Small intestine (tissue), 7 donors: ENCODE results near the gene CYB561A3. TPM values are rescaled to one million over a fixed set of nuclear protein-coding genes. Genes with fewer than 3 reads are reported as not detected.

ENCODE experiments used
- DNase-seq, 2 donors: peaks; one replicate each; pipeline versions ENCODE4 v3.0.0 to v3.0.0-alpha.2; 2013
- FAIRE-seq: peaks from 2 replicates; lab custom pipeline; 2012; peaks lifted over from hg19 to GRCh38; lab: Jason Lieb, UNC
- H3K27ac ChIP-seq, 3 donors: one replicate each; pipeline ENCODE4 v1.5.1; 2013; ENCODE audit warnings: low read length in 2 of 3, mild to moderate bottlenecking in 2 of 3, control low read depth in 1 of 3, inconsistent platforms in 1 of 3, low read depth in 1 of 3, moderate library complexity in 1 of 3
- H3K27me3 ChIP-seq, 3 donors: one replicate each; pipeline ENCODE4 v1.6.1; 2013; ENCODE audit warnings: low read length in 3 of 3, inconsistent platforms in 1 of 3; ENCODE audit not compliant: control insufficient read depth in 3 of 3, insufficient read depth in 3 of 3
- H3K36me3 ChIP-seq, 3 donors: one replicate each; pipeline ENCODE4 v1.6.1; 2013; ENCODE audit warnings: low read length in 3 of 3, inconsistent platforms in 1 of 3, low read depth in 1 of 3, mild to moderate bottlenecking in 1 of 3, moderate library complexity in 1 of 3; ENCODE audit not compliant: control insufficient read depth in 3 of 3, insufficient read depth in 2 of 3
- H3K4me1 ChIP-seq, 3 donors: one replicate each; pipeline ENCODE4 v1.6.1; 2013; ENCODE audit warnings: low read length in 2 of 3, inconsistent platforms in 1 of 3, low read depth in 1 of 3, mild to moderate bottlenecking in 1 of 3, moderate library complexity in 1 of 3; ENCODE audit not compliant: control insufficient read depth in 3 of 3, insufficient read depth in 2 of 3
- H3K4me3 ChIP-seq, 3 donors: one replicate each; pipeline ENCODE4 v1.5.1; 2013; ENCODE audit warnings: low read length in 3 of 3, control low read depth in 1 of 3, inconsistent platforms in 1 of 3, low read depth in 1 of 3, mild to moderate bottlenecking in 1 of 3, moderate library complexity in 1 of 3
- H3K9me3 ChIP-seq, 2 donors: one replicate each; pipeline ENCODE4 v1.6.1; 2013; ENCODE audit warnings: low read depth in 1 of 2, low read length in 1 of 2; ENCODE audit not compliant: control insufficient read depth in 2 of 2, insufficient read depth in 1 of 2
- WGBS, 3 donors: extraction: QIAGEN DNeasy Blood & Tissue Kit; methylation state at CpG; one replicate each; pipeline ENCODE4 v1.1.7; 2013; 5-methylcytosine and 5-hydroxymethylcytosine counted together
- polyA plus RNA-seq, 4 donors: library from polyadenylated mRNA; stranded (reverse) in 3 of 4; unstranded in 1 of 4; fragments of 200-250 nt in 3 of 4; fragments of 120-200 nt in 1 of 4; gene quantifications; one replicate each; pipeline versions ENCODE4 v1.2.1 to v1.2.3, GENCODE V29; 2013
- donor health status: healthy with polysubstance abuse.
- donor health status: control.
- donor health status: control.
- donor health status: Bipolar disorder and iron deficiency.
- donor health status: healthy.

The CYB561A3 gene
- polyA plus RNA-seq, 4 donors: 30.8 to 48.4 (median 32.0) TPM

DNA sequence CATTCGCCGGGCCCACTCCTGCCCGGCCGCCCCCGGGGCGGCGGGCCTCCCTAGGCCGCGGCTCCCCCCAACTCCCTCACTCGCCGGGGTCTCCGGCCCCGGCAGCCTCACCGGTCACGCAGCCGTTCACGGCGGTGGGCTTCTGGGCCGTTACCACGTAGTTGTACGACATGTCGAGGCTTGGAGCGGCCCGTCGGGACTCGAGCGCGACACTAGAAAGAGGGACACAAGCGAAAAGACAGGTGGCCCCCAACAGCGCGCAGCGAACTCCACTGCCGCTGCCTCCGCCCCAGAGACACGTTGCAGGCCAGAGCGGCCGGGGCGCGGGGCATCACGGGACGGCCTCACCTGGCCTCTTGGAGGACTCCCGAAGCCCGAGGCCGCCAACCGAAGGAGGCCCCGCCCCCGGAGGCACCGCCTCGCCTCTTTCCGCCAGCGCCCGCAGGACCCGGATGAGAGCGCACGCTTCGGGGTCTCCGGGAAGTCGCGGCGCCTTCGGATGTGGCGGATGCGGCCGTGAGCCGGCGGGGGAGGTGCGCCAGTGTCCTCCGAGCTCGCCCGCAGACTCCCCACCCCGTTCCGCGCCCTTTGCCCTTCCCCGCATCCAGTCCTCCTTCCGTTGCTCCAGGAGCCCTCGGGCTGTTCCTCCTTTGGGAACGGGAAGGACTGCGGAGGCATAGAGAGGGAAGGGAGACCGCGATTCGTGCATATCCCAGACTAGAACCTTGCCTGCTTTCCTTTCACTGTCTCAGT, 28.7 kb downstream of the CYB561A3 start, which contains the start of the genes DDB1 and TKFC:
DDB1 (minus strand) TSS at position 309 of the 753 bp plus-strand sequence; CDS start at position 172, 137 bp downstream.
TKFC (plus strand) TSS at position 432 of the 753 bp plus-strand sequence. CDS start 1,501 bp downstream, outside the sequence.
- Histone ChIP-seq H3K27me3 (no peaks in the 10 kb centered on the region), H3K4me3 (peak within 1 kb of the TSS; percentile 72 to 99 (median 90)), H3K36me3 (peaks cover 8 to 37% (median 9%) of the 10 kb centered on the region in 3 donors), H3K9me3 (no peaks in the 10 kb centered on the region), H3K27ac (peak within 1 kb of the TSS; percentile 84 to 94 (median 91)), H3K4me1 (peaks cover 6 to 31% (median 7%) of the 10 kb centered on the region in 3 donors)
- WGBS, 3 donors: 0% methylated on average over 75 to 80 of the region's 81 CpGs
- DNase-seq (peak; percentile 93 to 97), FAIRE-seq (no peak)

- H3K36me3 ChIP-seq: peaks cover 8 to 31% (median 8%) of the 10 kb centered on the region in 3 donors
- FAIRE-seq (no peak), DNase-seq (peak; percentile 13 to 35)
- peaks cover 6 to 31% (median 7%) of the 10 kb centered on the region in 3 donors for H3K4me1 ChIP-seq
- WGBS, 3 donors: 0% methylated on average over 23 to 24 of the region's 24 CpGs
- H3K4me3 ChIP-seq: peak overlapping the region; percentile 72 to 99 (median 90)
- no peaks in the 10 kb centered on the region for H3K27me3 ChIP-seq
- H3K27ac ChIP-seq: peak overlapping the region; percentile 84 to 94 (median 91)
- H3K9me3 ChIP-seq: no peaks in the 10 kb centered on the region
Measured at GRCh38 chr11:61332281-61332796, 29.3 kb downstream of the CYB561A3 start.

GRCh38 chr11:61331651-61332050, 30.0 kb downstream of the CYB561A3 start:
- no peak for FAIRE-seq
- H3K36me3 ChIP-seq: peaks cover 8 to 31% (median 10%) of the 10 kb centered on the region in 3 donors
- 51 to 63% (median 62%) methylated on average over 6 of the region's 6 CpGs for whole genome bisulfite sequencing, 3 donors

DNA sequence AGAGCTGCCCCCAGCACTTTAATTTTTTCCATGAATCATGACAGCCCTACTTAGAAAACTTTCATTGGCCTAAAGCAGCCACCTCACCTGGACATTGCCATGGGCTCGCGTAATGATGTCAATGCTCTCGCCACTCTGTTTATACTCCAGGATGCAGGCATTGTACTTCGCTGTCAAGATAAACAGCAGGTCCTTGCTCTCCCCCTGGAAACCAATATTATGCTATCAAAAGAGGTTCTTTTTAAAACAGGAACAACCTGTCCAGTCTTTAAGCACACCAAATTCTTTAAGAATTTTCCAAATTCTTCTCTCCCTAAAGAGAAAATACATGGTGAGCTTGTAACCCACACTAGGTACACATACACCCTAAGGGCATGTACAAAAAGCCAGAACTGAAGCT, 31.8 kb downstream of the CYB561A3 start:
- 88 to 98% (median 91%) methylated on average over 4 of the region's 4 CpGs for WGBS, 3 donors
- Histone ChIP-seq H3K36me3 (peaks cover 10 to 35% (median 16%) of the 10 kb centered on the region in 3 donors), H3K27me3 (no peaks in the 10 kb centered on the region), H3K9me3 (no peaks in the 10 kb centered on the region), H3K27ac (no peak overlapping the region), H3K4me1 (peaks cover 4 to 12% (median 7%) of the 10 kb centered on the region in 3 donors), H3K4me3 (no peak overlapping the region)
- DNase-seq (no peak), FAIRE-seq (no peak)

More at GRCh38 chr11:61331651-61332050, 30.0 kb downstream of the CYB561A3 start:
- H3K27ac ChIP-seq: no peak overlapping the region
- peak in 1 of 2 donors; percentile 9 for DNase-seq
- H3K9me3 ChIP-seq: no peaks in the 10 kb centered on the region
- no peaks in the 10 kb centered on the region for H3K27me3 ChIP-seq
- H3K4me3 ChIP-seq: peak overlapping the region in 2 of 3 donors; percentile 72 to 90
- peaks cover 5 to 25% (median 7%) of the 10 kb centered on the region in 3 donors for H3K4me1 ChIP-seq

DNA sequence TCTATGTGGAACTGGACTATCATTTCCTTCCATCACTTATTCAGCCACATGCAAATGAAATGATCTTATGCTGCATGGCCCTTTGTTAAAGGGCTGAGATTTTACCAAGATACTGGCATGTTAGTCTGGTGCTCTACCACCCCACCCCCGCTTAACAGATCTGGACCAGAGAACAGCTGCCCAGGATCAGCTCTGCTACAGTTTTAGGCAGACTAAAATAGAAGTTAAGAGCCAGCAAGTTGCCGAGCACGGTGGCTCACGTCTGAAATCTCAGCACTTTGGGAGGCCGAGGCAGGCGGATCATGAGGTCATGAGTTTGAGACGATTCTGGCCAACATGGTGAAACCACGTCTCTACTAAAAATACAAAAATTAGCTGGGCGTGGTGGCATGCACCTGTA, 33.3 kb downstream of the CYB561A3 start:
- H3K4me1 ChIP-seq: peaks cover 3 to 7% (median 4%) of the 10 kb centered on the region in 3 donors
- peaks cover 16 to 38% (median 24%) of the 10 kb centered on the region in 3 donors for H3K36me3 ChIP-seq
- FAIRE-seq: no peak
- no peaks in the 10 kb centered on the region for H3K27me3 ChIP-seq
- 89 to 93% (median 92%) methylated on average over 9 of the region's 9 CpGs for WGBS, 3 donors
- no peak overlapping the region for H3K4me3 ChIP-seq
- no peaks in the 10 kb centered on the region for H3K9me3 ChIP-seq
- H3K27ac ChIP-seq: no peak overlapping the region
- no peak for DNase-seq

DNA sequence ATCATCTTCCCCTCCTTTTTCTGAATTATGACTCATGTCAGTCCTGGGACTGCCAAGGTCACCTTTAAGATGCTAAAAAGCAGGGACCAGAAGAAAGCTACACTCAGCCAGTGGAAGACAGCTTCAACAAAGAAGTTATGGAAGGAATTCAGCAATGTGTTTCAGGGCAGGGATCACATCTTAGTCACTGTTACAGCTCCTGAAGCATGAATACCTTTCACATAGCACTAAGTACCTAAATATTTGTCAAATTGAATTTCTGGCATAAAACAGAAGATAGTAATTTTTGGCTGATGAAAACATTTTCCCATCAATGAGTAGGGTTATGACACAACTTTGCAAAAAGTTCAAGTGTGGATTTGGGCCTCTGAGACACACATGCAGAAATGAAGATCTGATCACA, 34.0 kb downstream of the CYB561A3 start:
- peaks cover 3 to 7% (median 4%) of the 10 kb centered on the region in 3 donors for H3K4me1 ChIP-seq
- no peaks in the 10 kb centered on the region for H3K27me3 ChIP-seq
- FAIRE-seq: no peak
- H3K27ac ChIP-seq: no peak overlapping the region
- DNase-seq: no peak
- no peak overlapping the region for H3K4me3 ChIP-seq
- H3K36me3 ChIP-seq: peaks cover 23 to 42% (median 30%) of the 10 kb centered on the region in 3 donors
- no peaks in the 10 kb centered on the region for H3K9me3 ChIP-seq

GRCh38 chr11:61325649-61326414, 35.9 kb downstream of the CYB561A3 start:
- no peak for FAIRE-seq

GRCh38 chr11:61315260-61315659, 46.4 kb downstream of the CYB561A3 start:
- H3K36me3 ChIP-seq: peaks cover 30 to 71% (median 46%) of the 10 kb centered on the region in 3 donors
- no peaks in the 10 kb centered on the region for H3K4me1 ChIP-seq
- FAIRE-seq (no peak), DNase-seq (no peak)
- no peaks in the 10 kb centered on the region for H3K9me3 ChIP-seq
- no peak overlapping the region for H3K4me3 ChIP-seq
- H3K27ac ChIP-seq: no peak overlapping the region
- WGBS, 3 donors: 47 to 78% (median 48%) methylated on average over 2 of the region's 2 CpGs
- no peaks in the 10 kb centered on the region for H3K27me3 ChIP-seq

More at GRCh38 chr11:61325649-61326414, 35.9 kb downstream of the CYB561A3 start:
- no peaks in the 10 kb centered on the region for H3K27me3 ChIP-seq
- no peak overlapping the region for H3K4me3 ChIP-seq
- H3K4me1 ChIP-seq: no peaks in the 10 kb centered on the region
- no peaks in the 10 kb centered on the region for H3K9me3 ChIP-seq
- WGBS, 3 donors: 86 to 93% (median 89%) methylated on average over 2 of the region's 2 CpGs
- DNase-seq: no peak
- H3K27ac ChIP-seq: no peak overlapping the region
- H3K36me3 ChIP-seq: peaks cover 35 to 48% (median 41%) of the 10 kb centered on the region in 3 donors
